HepG2 (cell line): Measurements from ENCODE around the gene MRPL50. TPM values are rescaled to one million over a fixed set of nuclear protein-coding genes. Genes with fewer than 3 reads are reported as not detected.
A peak's percentile ranks its signal among the peaks of the same experiment; 100 is the strongest.

Experiments
- CEBPZ ChIP-seq: IDR thresholded peaks from 2 replicates; pipeline ENCODE4 v1.6.1; 2012; ENCODE audit warnings: low read length, improper control_type of control experiment
- CTCF ChIP-seq: sonication (generic); formaldehyde crosslinking; IDR thresholded peaks from 2 replicates; pipeline ENCODE4 v1.5.0; 2020; ENCODE audit warnings: mild to moderate bottlenecking, missing genetic modification reagents, moderate library complexity
- DPF2 ChIP-seq: sonication (generic); formaldehyde crosslinking; IDR thresholded peaks from 2 replicates; pipeline ENCODE4 v1.4.0; 2020; ENCODE audit warnings: mild to moderate bottlenecking, low read depth, missing genetic modification reagents, borderline replicate concordance
- FOXK1 ChIP-seq: sonication (generic); formaldehyde crosslinking; IDR thresholded peaks from 2 replicates; pipeline ENCODE4 v1.4.0; 2020; ENCODE audit warnings: low read depth, missing genetic modification reagents, borderline replicate concordance
- GMEB2 ChIP-seq: IDR thresholded peaks from 2 replicates; pipeline ENCODE4 v1.6.1; 2016; ENCODE audit warnings: missing biosample characterization, missing genetic modification reagents, low read depth
- HNRNPH1 ChIP-seq: fragments of 200-400 bp; formaldehyde crosslinking; optimal IDR thresholded peaks from 2 replicates; pipeline ENCODE3; 2017; ENCODE audit warnings: mild to moderate bottlenecking, low read depth, low read length
- MBD4 ChIP-seq: IDR thresholded peaks from 2 replicates; pipeline ENCODE4 v1.6.1; 2012; ENCODE audit warnings: low read length, inconsistent platforms, borderline replicate concordance
- RXRB ChIP-seq: IDR thresholded peaks from 2 replicates; pipeline ENCODE4 v1.6.1; 2016; ENCODE audit warnings: borderline replicate concordance, missing genetic modification reagents, missing compliant biosample characterization
- SIX1 ChIP-seq: sonication (generic); formaldehyde crosslinking; IDR thresholded peaks from 2 replicates; pipeline ENCODE4 v1.4.0; 2020; ENCODE audit warnings: missing genetic modification reagents, borderline replicate concordance
- SMAD9 ChIP-seq: sonication (generic); formaldehyde crosslinking; IDR thresholded peaks from 2 replicates; pipeline ENCODE4 v1.5.1; 2020; ENCODE audit warnings: mild to moderate bottlenecking, missing genetic modification reagents
- YEATS4 ChIP-seq: sonication (generic); formaldehyde crosslinking; IDR thresholded peaks from 2 replicates; pipeline ENCODE4 v1.4.0; 2020; ENCODE audit warnings: missing genetic modification reagents, borderline replicate concordance
- ZNF331 ChIP-seq: sonication (generic); formaldehyde crosslinking; IDR thresholded peaks from 2 replicates; pipeline ENCODE4 v1.4.0; 2020; ENCODE audit warnings: missing genetic modification reagents
- ZNF44 ChIP-seq: sonication (generic); formaldehyde crosslinking; IDR thresholded peaks from 2 replicates; pipeline ENCODE4 v1.5.1; 2020; ENCODE audit warnings: mild to moderate bottlenecking, missing genetic modification reagents
- ZNF543 ChIP-seq: sonication (generic); formaldehyde crosslinking; IDR thresholded peaks from 2 replicates; pipeline ENCODE4 v1.4.0; 2020; ENCODE audit warnings: mild to moderate bottlenecking, missing genetic modification reagents
- polyA plus RNA-seq, 8 experiments: library from polyadenylated mRNA; depleted of rRNA in 3 of 8; stranded (reverse) in 7 of 8; unstranded in 1 of 8; fragments of >200 nt; fragmentation: Illumina TruSeq in 4 of 8; extraction: Trizol in 4 of 8; gene quantifications; 2 replicates each; pipeline versions ENCODE4 v1.2.1 to v1.2.3, GENCODE V29; 2011 to 2016; ENCODE audit warnings: low read depth in 4 of 8, missing spikeins in 1 of 8, mixed read lengths in 1 of 8; ENCODE audit not compliant: insufficient read depth in 1 of 8
- total RNA-seq, 5 experiments: library from RNA; depleted of rRNA; stranded (reverse); fragments of >200 nt; fragmentation: Illumina TruSeq; extraction: Trizol; gene quantifications; 2 replicates each; pipeline ENCODE4 v1.2.3, GENCODE V29; 2016; ENCODE audit warnings: low read depth in 1 of 5
- TF ChIP-seq, protein P1 (sequence below): sonication (generic); formaldehyde crosslinking; conservative IDR thresholded peaks from 2 replicates; pipeline ENCODE4 v1.4.0; 2020; ENCODE audit warnings: missing genetic modification reagents
- TF ChIP-seq, protein P2 (sequence below): sonication (generic); formaldehyde crosslinking; conservative IDR thresholded peaks from 2 replicates; pipeline ENCODE4 v1.4.0; 2020; ENCODE audit warnings: mild to moderate bottlenecking, missing genetic modification reagents, moderate library complexity

The MRPL50 gene
- total and polyA plus RNA-seq, 2 of the 13 experiments (the other 11 are each of a cell fraction or from before 2014, with no cell fraction given) = 37.1 to 70.0 TPM

GRCh38 chr9:101388507-101388993 lies 9.9 kb downstream of the MRPL50 start (continued):
- TF ChIP-seq ZNF543 (no peak), HNRNPH1 (no peak), SMAD9 (CRISPR knock-in tag) (no peak), FOXK1 (CRISPR knock-in tag) (peak; percentile 52; the same call in 1 of the 2 replicates), GMEB2 (CRISPR knock-in tag) (no peak), CTCF (peak; percentile 80), YEATS4 (CRISPR knock-in tag) (no peak), ZNF331 (no peak), ZNF44 (CRISPR knock-in tag) (no peak), MBD4 (peak; percentile 58; the same call in 1 of the 2 replicates), SIX1 (CRISPR knock-in tag) (peak; percentile 10; the same call in 1 of the 2 replicates), CEBPZ (no peak), DPF2 (0 out of 2 replicates have a peak, but pooled peaks have one; percentile 25), RXRB (CRISPR knock-in tag) (no peak)
- TF ChIP-seq, protein P1, sequence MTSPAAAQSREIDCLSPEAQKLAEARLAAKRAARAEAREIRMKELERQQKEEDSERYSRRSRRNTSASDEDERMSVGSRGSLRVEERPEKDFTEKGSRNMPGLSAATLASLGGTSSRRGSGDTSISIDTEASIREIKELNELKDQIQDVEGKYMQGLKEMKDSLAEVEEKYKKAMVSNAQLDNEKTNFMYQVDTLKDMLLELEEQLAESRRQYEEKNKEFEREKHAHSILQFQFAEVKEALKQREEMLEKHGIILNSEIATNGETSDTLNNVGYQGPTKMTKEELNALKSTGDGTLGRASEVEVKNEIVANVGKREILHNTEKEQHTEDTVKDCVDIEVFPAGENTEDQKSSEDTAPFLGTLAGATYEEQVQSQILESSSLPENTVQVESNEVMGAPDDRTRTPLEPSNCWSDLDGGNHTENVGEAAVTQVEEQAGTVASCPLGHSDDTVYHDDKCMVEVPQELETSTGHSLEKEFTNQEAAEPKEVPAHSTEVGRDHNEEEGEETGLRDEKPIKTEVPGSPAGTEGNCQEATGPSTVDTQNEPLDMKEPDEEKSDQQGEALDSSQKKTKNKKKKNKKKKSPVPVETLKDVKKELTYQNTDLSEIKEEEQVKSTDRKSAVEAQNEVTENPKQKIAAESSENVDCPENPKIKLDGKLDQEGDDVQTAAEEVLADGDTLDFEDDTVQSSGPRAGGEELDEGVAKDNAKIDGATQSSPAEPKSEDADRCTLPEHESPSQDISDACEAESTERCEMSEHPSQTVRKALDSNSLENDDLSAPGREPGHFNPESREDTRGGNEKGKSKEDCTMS (CRISPR knock-in tag) = no peak
- TF ChIP-seq, protein P2, sequence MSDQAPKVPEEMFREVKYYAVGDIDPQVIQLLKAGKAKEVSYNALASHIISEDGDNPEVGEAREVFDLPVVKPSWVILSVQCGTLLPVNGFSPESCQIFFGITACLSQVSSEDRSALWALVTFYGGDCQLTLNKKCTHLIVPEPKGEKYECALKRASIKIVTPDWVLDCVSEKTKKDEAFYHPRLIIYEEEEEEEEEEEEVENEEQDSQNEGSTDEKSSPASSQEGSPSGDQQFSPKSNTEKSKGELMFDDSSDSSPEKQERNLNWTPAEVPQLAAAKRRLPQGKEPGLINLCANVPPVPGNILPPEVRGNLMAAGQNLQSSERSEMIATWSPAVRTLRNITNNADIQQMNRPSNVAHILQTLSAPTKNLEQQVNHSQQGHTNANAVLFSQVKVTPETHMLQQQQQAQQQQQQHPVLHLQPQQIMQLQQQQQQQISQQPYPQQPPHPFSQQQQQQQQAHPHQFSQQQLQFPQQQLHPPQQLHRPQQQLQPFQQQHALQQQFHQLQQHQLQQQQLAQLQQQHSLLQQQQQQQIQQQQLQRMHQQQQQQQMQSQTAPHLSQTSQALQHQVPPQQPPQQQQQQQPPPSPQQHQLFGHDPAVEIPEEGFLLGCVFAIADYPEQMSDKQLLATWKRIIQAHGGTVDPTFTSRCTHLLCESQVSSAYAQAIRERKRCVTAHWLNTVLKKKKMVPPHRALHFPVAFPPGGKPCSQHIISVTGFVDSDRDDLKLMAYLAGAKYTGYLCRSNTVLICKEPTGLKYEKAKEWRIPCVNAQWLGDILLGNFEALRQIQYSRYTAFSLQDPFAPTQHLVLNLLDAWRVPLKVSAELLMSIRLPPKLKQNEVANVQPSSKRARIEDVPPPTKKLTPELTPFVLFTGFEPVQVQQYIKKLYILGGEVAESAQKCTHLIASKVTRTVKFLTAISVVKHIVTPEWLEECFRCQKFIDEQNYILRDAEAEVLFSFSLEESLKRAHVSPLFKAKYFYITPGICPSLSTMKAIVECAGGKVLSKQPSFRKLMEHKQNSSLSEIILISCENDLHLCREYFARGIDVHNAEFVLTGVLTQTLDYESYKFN (CRISPR knock-in tag) = peak; percentile 20; the same call in 1 of the 2 replicates
